HEK293 (cell line): ENCODE data around the gene PHF20.

ENCODE experiments used
- CTCF ChIP-seq: fragments of 450-650 bp; formaldehyde crosslinking; IDR thresholded peaks from 2 replicates; pipeline ENCODE4 v1.5.1; 2016; ENCODE audit warnings: missing biosample characterization, missing genetic modification characterization
- ZNF768 ChIP-seq: fragments of 450-650 bp; formaldehyde crosslinking; IDR thresholded peaks from 2 replicates; pipeline ENCODE4 v1.5.1; 2018; ENCODE audit warnings: missing biosample characterization, mild to moderate bottlenecking, missing genetic modification characterization

GRCh38 chr20:35920523-35920922 lies 148.7 kb downstream of the PHF20 start:
- no peak for TF ChIP-seq CTCF
- no peak for TF ChIP-seq ZNF768
